WTC11 (cell line): ENCODE data around the gene TRPV2. TPM values are rescaled to one million over a fixed set of nuclear protein-coding genes. Genes with fewer than 3 reads are reported as not detected.

Experiments
- ATAC-seq: fragments of 200-7000 bp; cut with Tn5 transposase; 2 replicates; pipeline ENCODE4 v1.10.0; 2021; ENCODE audit warnings: mild to moderate bottlenecking, moderate library complexity
- CTCF ChIA-PET: fragments of 300-600 bp; sonication (Branson Sonifier 250); formaldehyde crosslinking; loops from one replicate; lab custom pipeline; 2021; ENCODE audit warnings: antibody characterized with exemption; lab: Charles Lee
- POLR2A ChIA-PET: fragments of 350-600 bp; sonication (Branson Sonifier 250); formaldehyde crosslinking; loops from one replicate; lab custom pipeline; 2021; ENCODE audit warnings: antibody characterized with exemption; lab: Charles Lee
- DNase-seq: peaks from one replicate; pipeline ENCODE4 v3.0.0; 2021; ENCODE audit warnings: low spot score
- H3K27ac Mint-ChIP-seq: 2 replicates; pipeline ENCODE4 v1.8.0; 2021; ENCODE audit warnings: mixed read lengths
- H3K27me3 Mint-ChIP-seq: 2 replicates; pipeline ENCODE4 v1.8.0; 2021; ENCODE audit warnings: low read depth, mild to moderate bottlenecking, moderate library complexity, mixed read lengths
- H3K36me3 Mint-ChIP-seq: 2 replicates; pipeline ENCODE4 v1.8.0; 2021; ENCODE audit warnings: mixed read lengths
- H3K4me1 Mint-ChIP-seq: 2 replicates; pipeline ENCODE4 v1.8.0; 2022; ENCODE audit warnings: mixed read lengths
- H3K4me3 Mint-ChIP-seq: 2 replicates; pipeline ENCODE4 v1.8.0; 2021; ENCODE audit warnings: mild to moderate bottlenecking, moderate library complexity, mixed read lengths
- H3K9me3 Mint-ChIP-seq: 2 replicates; pipeline ENCODE4 v1.8.0; 2021; ENCODE audit warnings: mixed read lengths
- AR ChIP-seq: fragments of 250-450 bp; sonication (Bioruptor Pico); IDR thresholded peaks from 2 replicates; pipeline ENCODE4 v1.9.0; 2021; ENCODE audit warnings: mild to moderate bottlenecking
- ARID4B ChIP-seq: sonication (generic); formaldehyde crosslinking; IDR thresholded peaks from 2 replicates; pipeline ENCODE4 v1.8.0; 2023; ENCODE audit warnings: missing genetic modification reagents, mild to moderate bottlenecking, borderline replicate concordance
- ATF3 ChIP-seq: sonication (generic); formaldehyde crosslinking; conservative IDR thresholded peaks from 2 replicates; pipeline ENCODE4 v1.8.1; 2022; ENCODE audit warnings: mild to moderate bottlenecking, missing genetic modification reagents
- CDX4 ChIP-seq: fragments of 250-450 bp; sonication (Bioruptor Pico); IDR thresholded peaks from 2 replicates; pipeline ENCODE4 v1.9.0; 2021; ENCODE audit warnings: moderate library complexity, mild to moderate bottlenecking, inconsistent platforms, borderline replicate concordance
- CREB1 ChIP-seq: sonication (generic); formaldehyde crosslinking; IDR thresholded peaks from 2 replicates; pipeline ENCODE4 v1.8.0; 2023; ENCODE audit warnings: mild to moderate bottlenecking, missing genetic modification reagents
- E2F1 ChIP-seq: sonication (generic); formaldehyde crosslinking; IDR thresholded peaks from 2 replicates; pipeline ENCODE4 v1.8.0; 2022; ENCODE audit warnings: mild to moderate bottlenecking, missing genetic modification reagents
- GTF2I ChIP-seq: fragments of 250-450 bp; sonication (Bioruptor Pico); conservative IDR thresholded peaks from 2 replicates; pipeline ENCODE4 v1.4.0; 2021; ENCODE audit warnings: mild to moderate bottlenecking
- JAZF1 ChIP-seq: fragments of 250-450 bp; sonication (Bioruptor Pico); IDR thresholded peaks from 2 replicates; pipeline ENCODE4 v1.9.0; 2021; ENCODE audit warnings: moderate library complexity, mild to moderate bottlenecking, inconsistent platforms
- JUN ChIP-seq: sonication (generic); formaldehyde crosslinking; IDR thresholded peaks from 2 replicates; pipeline ENCODE4 v1.8.0; 2023; ENCODE audit warnings: mild to moderate bottlenecking, missing genetic modification reagents
- MAX ChIP-seq: sonication (generic); formaldehyde crosslinking; IDR thresholded peaks from 2 replicates; pipeline ENCODE4 v1.8.0; 2022; ENCODE audit warnings: mild to moderate bottlenecking, missing genetic modification reagents
- NR1H2 ChIP-seq: sonication (generic); formaldehyde crosslinking; IDR thresholded peaks from 2 replicates; pipeline ENCODE4 v1.9.0; 2021; ENCODE audit warnings: mild to moderate bottlenecking, moderate library complexity, missing genetic modification reagents
- total RNA-seq: library from RNA; stranded (reverse); gene quantifications from 3 replicates; pipeline ENCODE4 v1.2.3, GENCODE V29; 2021
- TF ChIP-seq, protein P1 (sequence below): sonication (generic); formaldehyde crosslinking; IDR thresholded peaks from 2 replicates; pipeline ENCODE4 v1.8.1; 2023; ENCODE audit warnings: mild to moderate bottlenecking, missing genetic modification reagents, moderate library complexity

Gene TRPV2
- total RNA-seq, 1 experiment from 2014 or later: 3.5 TPM

DNA sequence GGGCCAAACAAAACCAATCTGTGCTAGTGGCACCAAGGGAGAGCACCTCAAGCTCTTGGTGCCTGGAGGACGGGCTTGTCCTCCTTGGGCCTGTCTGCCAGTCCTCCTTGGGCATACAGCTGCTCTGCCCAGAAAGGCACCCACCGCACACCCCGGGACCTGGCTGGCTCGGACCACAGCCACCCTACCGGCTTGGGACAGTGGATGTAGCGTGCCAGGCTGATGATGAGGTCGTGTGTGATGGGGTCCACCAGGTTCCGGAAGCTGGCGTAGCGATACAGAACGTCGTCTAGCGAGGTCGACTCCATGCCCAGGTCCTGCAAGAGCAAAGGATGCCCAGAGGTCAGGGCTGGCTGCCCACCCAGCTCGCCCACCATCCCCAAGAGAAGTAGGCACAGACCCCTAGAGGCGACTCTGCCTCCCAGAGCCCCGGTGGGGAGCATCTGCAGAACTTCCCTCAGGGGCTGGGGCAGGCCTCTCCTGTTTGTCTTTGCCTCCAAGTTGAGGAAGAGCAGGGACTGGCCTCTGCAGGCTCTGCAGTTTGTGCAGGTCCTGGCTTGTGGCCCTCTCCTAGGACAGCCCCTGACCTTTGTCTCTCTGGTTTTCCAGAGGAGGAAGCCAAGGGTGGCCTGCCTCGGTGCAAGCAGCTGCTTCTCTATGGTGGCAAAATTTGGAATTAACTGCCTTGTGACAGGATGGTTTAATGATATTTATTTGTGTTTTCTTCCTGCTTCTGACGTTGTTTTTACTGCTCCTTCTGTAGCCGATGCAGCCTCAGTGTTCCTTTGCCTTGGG, 46.9 kb downstream of the TRPV2 start:
- Mint-ChIP-seq H3K27ac (peak overlapping the region; percentile 43; the same call in 1 of the 2 replicates), H3K9me3 (no peaks in the 10 kb centered on the region), H3K4me3 (no peak overlapping the region), H3K4me1 (peaks cover 54% of the 10 kb centered on the region), H3K36me3 (peaks cover 13% of the 10 kb centered on the region; the same call in 1 of the 2 replicates), H3K27me3 (no peaks in the 10 kb centered on the region; the same call in 1 of the 2 replicates)
- DNase-seq (no peak), ATAC-seq (no peak)
- ChIA-PET CTCF (interaction anchor here (0.7 to 7.6 kb wide), 7 partner anchors 9 to 127 kb away, joined by 3 to 56 read pairs (median 4); no protein-coding TSS in a partner anchor), POLR2A (no interaction called here)
- TF ChIP-seq ATF3 (no peak), E2F1 (CRISPR knock-in tag) (no peak), CREB1 (no peak), MAX (CRISPR knock-in tag) (no peak), JUN (CRISPR knock-in tag) (no peak), AR (CRISPR knock-in tag) (no peak), NR1H2 (CRISPR knock-in tag) (no peak), CDX4 (CRISPR knock-in tag) (no peak), GTF2I (CRISPR knock-in tag) (no peak), JAZF1 (no peak), ARID4B (CRISPR knock-in tag) (no peak)
- TF ChIP-seq, protein P1, sequence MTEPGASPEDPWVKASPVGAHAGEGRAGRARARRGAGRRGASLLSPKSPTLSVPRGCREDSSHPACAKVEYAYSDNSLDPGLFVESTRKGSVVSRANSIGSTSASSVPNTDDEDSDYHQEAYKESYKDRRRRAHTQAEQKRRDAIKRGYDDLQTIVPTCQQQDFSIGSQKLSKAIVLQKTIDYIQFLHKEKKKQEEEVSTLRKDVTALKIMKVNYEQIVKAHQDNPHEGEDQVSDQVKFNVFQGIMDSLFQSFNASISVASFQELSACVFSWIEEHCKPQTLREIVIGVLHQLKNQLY (CRISPR knock-in tag): no peak
